Loucy (cell line): ENCODE measurements around the gene C2orf68.

Source experiments
- CTCF ChIP-seq: fragments of 200-600 bp; sonication (generic); conservative IDR thresholded peaks from 2 replicates; pipeline ENCODE4 v1.5.1; 2014; ENCODE audit warnings: mild to moderate bottlenecking, antibody characterized with exemption, low read length
- EZH2phosphoT487 ChIP-seq: fragments of 200-600 bp; IDR thresholded peaks from 2 replicates; pipeline ENCODE4 v1.6.1; 2018; ENCODE audit warnings: antibody characterized with exemption, mild to moderate bottlenecking, moderate library complexity, borderline replicate concordance

GRCh38 chr2:85589181-85589580 is 22.7 kb downstream of the C2orf68 start:
- TF ChIP-seq CTCF (no peak), EZH2phosphoT487 (no peak)
